Dendritic cell treated with granulocyte-macrophage colony-stimulating factor and Interleukin-4, amounts not matched to agents 40 ng/mL and 50 ng/mL, for 4 days (primary cell): ENCODE data around the gene POLE2.
"Not testable (repeated sequence)": the region's sequence is repeated elsewhere in the genome, so short reads cannot be mapped to it uniquely, and the experiment has no call there.

Source experiments
- H3K27ac Mint-ChIP-seq: one replicate; pipeline ENCODE4 v1.8.0; 2022; ENCODE audit warnings: mild to moderate bottlenecking, mixed read lengths
- H3K27me3 Mint-ChIP-seq: one replicate; pipeline ENCODE4 v1.8.0; 2022; ENCODE audit warnings: mild to moderate bottlenecking, mixed read lengths
- H3K36me3 Mint-ChIP-seq: one replicate; pipeline ENCODE4 v1.8.0; 2022; ENCODE audit warnings: low read depth, mixed read lengths
- H3K4me1 Mint-ChIP-seq: one replicate; pipeline ENCODE4 v1.8.0; 2022; ENCODE audit warnings: low read depth, mixed read lengths
- H3K4me3 Mint-ChIP-seq: one replicate; pipeline ENCODE4 v1.8.0; 2022; ENCODE audit warnings: mild to moderate bottlenecking, moderate library complexity, mixed read lengths
- H3K9me3 Mint-ChIP-seq: one replicate; pipeline ENCODE4 v1.8.0; 2022; ENCODE audit warnings: mixed read lengths
- intact Hi-C: fragments of 100-400 bp; cut with micrococcal nuclease; formaldehyde crosslinking; loops from one replicate; pipeline ENCODE4 v1.15.0; 2022

Gene POLE2

GRCh38 chr14:49692193-49692757, 4.3 kb upstream of the POLE2 start:
- Mint-ChIP-seq H3K36me3 (peaks cover 7% of the 10 kb centered on the region), H3K4me3 (peak overlapping the region; percentile 75), H3K27ac (peak overlapping the region; percentile 83), H3K27me3 (no peaks in the 10 kb centered on the region), H3K9me3 (no peaks in the 10 kb centered on the region), H3K4me1 (peaks cover 37% of the 10 kb centered on the region)
- intact Hi-C loops, result no loop called here

- Mint-ChIP-seq H3K9me3 (no peaks in the 10 kb centered on the region), H3K4me1 (peaks cover 44% of the 10 kb centered on the region), H3K36me3 (no peaks in the 10 kb centered on the region), H3K27me3 (no peaks in the 10 kb centered on the region), H3K4me3 (no peak overlapping the region), H3K27ac (no peak overlapping the region)
- intact Hi-C loops, result no loop called here
These were observed 3.0 kb upstream of the POLE2 start for GRCh38 chr14:49691031-49691430.

- Mint-ChIP-seq H3K36me3 (no peaks in the 10 kb centered on the region), H3K4me3 (peak overlapping the region; percentile 81), H3K9me3 (no peaks in the 10 kb centered on the region), H3K4me1 (peaks cover 37% of the 10 kb centered on the region), H3K27me3 (no peaks in the 10 kb centered on the region), H3K27ac (peak overlapping the region; percentile 86)
- intact Hi-C loops, result loop anchor here (5.0 kb wide), 1 partner anchor 51 kb away; the partner anchor contains the start of gene DNAAF2
These were observed 652 bp upstream of the POLE2 start for GRCh38 chr14:49688701-49689030.

- Mint-ChIP-seq H3K4me3 (no peak overlapping the region), H3K27me3 (no peaks in the 10 kb centered on the region), H3K4me1 (peaks cover 26% of the 10 kb centered on the region), H3K9me3 (no peaks in the 10 kb centered on the region), H3K36me3 (no peaks in the 10 kb centered on the region), H3K27ac (no peak overlapping the region)
- intact Hi-C loops, result loop anchor here (5.0 kb wide), 1 partner anchor 49 kb away; the partner anchor contains the start of gene DNAAF2
These were observed 1.6 kb downstream of the POLE2 start for GRCh38 chr14:49686425-49686824.

- Mint-ChIP-seq H3K9me3 (no peaks in the 10 kb centered on the region), H3K4me3 (no peak overlapping the region), H3K36me3 (peaks cover 5% of the 10 kb centered on the region), H3K27me3 (no peaks in the 10 kb centered on the region), H3K27ac (no peak overlapping the region), H3K4me1 (no peaks in the 10 kb centered on the region)
- intact Hi-C loops, result no loop called here
These were observed 8.7 kb downstream of the POLE2 start for GRCh38 chr14:49679271-49679670.

GRCh38 chr14:49677643-49678042, 10.4 kb downstream of the POLE2 start:
- intact Hi-C loops, result no loop called here
- Mint-ChIP-seq H3K9me3 (no peaks in the 10 kb centered on the region), H3K4me3 (no peak overlapping the region), H3K4me1 (no peaks in the 10 kb centered on the region), H3K27ac (no peak overlapping the region), H3K36me3 (peaks cover 5% of the 10 kb centered on the region), H3K27me3 (no peaks in the 10 kb centered on the region)

- Mint-ChIP-seq H3K27me3 (no peaks in the 10 kb centered on the region), H3K9me3 (no peaks in the 10 kb centered on the region), H3K4me3 (no peak overlapping the region), H3K4me1 (no peaks in the 10 kb centered on the region), H3K36me3 (no peaks in the 10 kb centered on the region), H3K27ac (no peak overlapping the region)
- intact Hi-C loops, result no loop called here
These were observed 14.4 kb downstream of the POLE2 start for GRCh38 chr14:49673586-49673985.

GRCh38 chr14:49670475-49670874, 17.5 kb downstream of the POLE2 start:
- Mint-ChIP-seq H3K4me3 (no peak overlapping the region), H3K4me1 (no peaks in the 10 kb centered on the region), H3K36me3 (no peaks in the 10 kb centered on the region), H3K27ac (no peak overlapping the region), H3K27me3 (no peaks in the 10 kb centered on the region), H3K9me3 (no peaks in the 10 kb centered on the region)
- intact Hi-C loops, result no loop called here

- Mint-ChIP-seq H3K4me1 (no peaks in the 10 kb centered on the region), H3K4me3 (no peak overlapping the region), H3K36me3 (no peaks in the 10 kb centered on the region), H3K9me3 (no peaks in the 10 kb centered on the region), H3K27ac (no peak overlapping the region), H3K27me3 (no peaks in the 10 kb centered on the region)
- intact Hi-C loops, result no loop called here
These were observed 28.2 kb downstream of the POLE2 start for GRCh38 chr14:49659526-49660455.

- intact Hi-C loops, H3K27me3 Mint-ChIP-seq, H3K27ac Mint-ChIP-seq: not testable (repeated sequence)
These were observed 30.5 kb downstream of the POLE2 start for GRCh38 chr14:49657500-49657899.

GRCh38 chr14:49654511-49654910, 33.5 kb downstream of the POLE2 start:
- no peaks in the 10 kb centered on the region for H3K36me3 Mint-ChIP-seq
- H3K9me3 Mint-ChIP-seq, result no peaks in the 10 kb centered on the region
- no peak overlapping the region for H3K27ac Mint-ChIP-seq
- intact Hi-C loops, result no loop called here
- no peaks in the 10 kb centered on the region for H3K4me1 Mint-ChIP-seq
- no peaks in the 10 kb centered on the region for H3K27me3 Mint-ChIP-seq
- no peak overlapping the region for H3K4me3 Mint-ChIP-seq

More at GRCh38 chr14:49657500-49657899, 30.5 kb downstream of the POLE2 start:
- not testable (repeated sequence) for H3K4me3 Mint-ChIP-seq, H3K4me1 Mint-ChIP-seq, H3K9me3 Mint-ChIP-seq, H3K36me3 Mint-ChIP-seq

- intact Hi-C loops, result no loop called here
- Mint-ChIP-seq H3K36me3 (no peaks in the 10 kb centered on the region), H3K27me3 (no peaks in the 10 kb centered on the region), H3K4me1 (no peaks in the 10 kb centered on the region), H3K27ac (no peak overlapping the region), H3K4me3 (no peak overlapping the region), H3K9me3 (no peaks in the 10 kb centered on the region)
These were observed 34.5 kb downstream of the POLE2 start for GRCh38 chr14:49653508-49653907.

GRCh38 chr14:49642163-49642562, 45.9 kb downstream of the POLE2 start:
- peaks cover 48% of the 10 kb centered on the region for H3K36me3 Mint-ChIP-seq
- intact Hi-C loops, result no loop called here
- no peaks in the 10 kb centered on the region for H3K9me3 Mint-ChIP-seq
- no peaks in the 10 kb centered on the region for H3K27me3 Mint-ChIP-seq
- H3K27ac Mint-ChIP-seq, result no peak overlapping the region
- H3K4me3 Mint-ChIP-seq, result no peak overlapping the region
- H3K4me1 Mint-ChIP-seq, result peaks cover 21% of the 10 kb centered on the region

GRCh38 chr14:49641697-49642129, 46.3 kb downstream of the POLE2 start:
- Mint-ChIP-seq H3K36me3 (peaks cover 48% of the 10 kb centered on the region), H3K4me1 (peaks cover 25% of the 10 kb centered on the region), H3K27ac (no peak overlapping the region), H3K4me3 (no peak overlapping the region), H3K9me3 (no peaks in the 10 kb centered on the region), H3K27me3 (no peaks in the 10 kb centered on the region)
- intact Hi-C loops, result no loop called here
